Amygdala (tissue), 56 donors: ENCODE results near the gene HMCN2.

ENCODE experiments used
- DNase-seq, 56 donors: peaks; one replicate each; lab custom pipeline; 2025; lab: John Stamatoyannopoulos, UW

Gene HMCN2

DNA sequence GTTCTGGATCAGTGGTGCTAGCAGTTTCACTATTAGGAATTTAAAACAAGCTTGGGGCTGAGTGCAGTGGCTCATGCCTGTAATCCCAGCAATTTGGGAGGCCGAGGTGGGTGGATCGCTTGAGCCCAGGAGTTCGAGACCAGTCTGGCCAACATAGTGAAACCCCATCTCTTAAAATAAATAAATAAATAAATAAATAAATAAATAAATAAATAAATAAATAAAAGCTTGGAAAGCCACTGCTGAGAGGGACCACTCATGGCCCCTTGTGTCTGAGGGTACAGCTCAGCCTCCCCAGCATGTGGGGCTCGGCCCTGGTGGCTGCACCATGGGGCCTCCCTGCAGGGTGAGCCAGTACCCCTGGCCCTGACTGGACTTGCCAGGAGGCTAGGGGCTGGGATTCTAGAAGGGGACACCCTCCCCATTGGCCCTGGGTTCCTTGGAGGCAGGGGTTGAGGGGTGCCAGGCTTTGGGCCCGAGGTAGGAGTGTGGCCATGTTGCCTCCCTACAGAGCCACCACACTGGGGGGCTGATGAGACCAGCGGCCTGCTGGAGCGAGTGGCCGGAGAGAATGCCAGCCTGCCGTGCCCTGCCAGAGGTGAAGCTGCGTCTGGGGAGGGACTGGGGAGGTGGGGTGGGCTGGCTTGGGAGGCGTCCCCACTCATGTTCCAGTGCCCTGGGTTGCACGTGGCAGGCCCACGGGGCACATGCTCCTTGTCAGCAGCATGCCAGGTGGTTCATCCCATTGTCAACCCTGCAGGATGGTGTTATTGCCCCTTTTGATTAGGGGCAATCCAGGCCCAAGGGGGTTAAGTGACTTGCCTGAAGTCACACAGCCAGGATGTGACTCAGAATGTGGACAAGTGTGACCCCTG lies 76.5 kb downstream of the HMCN2 start:
- no peak for DNase-seq

GRCh38 chr9:130342714-130343085 lies 77.1 kb downstream of the HMCN2 start:
- DNase-seq, result no peak

- peak in 11 of 56 donors; percentile 1 to 23 (median 8) for DNase-seq
Observed at GRCh38 chr9:130343445-130343918, 77.9 kb downstream of the HMCN2 start.

GRCh38 chr9:130344366-130344765 lies 78.8 kb downstream of the HMCN2 start:
- no peak for DNase-seq

- no peak for DNase-seq
Observed at GRCh38 chr9:130345009-130345896, 79.7 kb downstream of the HMCN2 start.

DNA sequence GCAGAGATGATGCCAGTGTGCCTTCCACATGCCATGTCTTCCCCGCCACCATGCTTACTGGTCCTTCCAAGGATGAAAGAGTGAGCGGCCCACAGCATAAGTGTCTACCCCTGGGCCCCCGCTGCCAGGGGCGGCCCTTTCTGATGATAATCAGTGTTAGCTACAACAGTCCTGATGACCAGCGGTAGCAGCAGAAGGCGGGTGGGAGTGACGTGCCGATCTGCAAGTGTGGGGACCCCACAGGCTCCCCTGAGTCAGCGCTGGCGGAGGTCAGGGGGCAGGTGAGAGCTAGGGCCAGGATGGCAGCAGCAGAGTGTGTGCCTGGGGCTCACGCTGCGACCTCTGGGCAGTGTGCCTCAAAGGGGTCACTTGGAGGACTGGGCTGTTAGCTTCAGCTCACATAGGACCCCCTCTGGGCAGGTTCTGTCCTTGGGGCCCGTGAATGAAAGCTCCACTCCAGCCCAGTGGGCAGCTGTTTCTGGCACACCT lies 80.4 kb downstream of the HMCN2 start:
- no peak for DNase-seq

- DNase-seq, result no peak
Observed at GRCh38 chr9:130346431-130346830, 80.9 kb downstream of the HMCN2 start.

- DNase-seq, result no peak
Observed at GRCh38 chr9:130347036-130347435, 81.5 kb downstream of the HMCN2 start.

DNA sequence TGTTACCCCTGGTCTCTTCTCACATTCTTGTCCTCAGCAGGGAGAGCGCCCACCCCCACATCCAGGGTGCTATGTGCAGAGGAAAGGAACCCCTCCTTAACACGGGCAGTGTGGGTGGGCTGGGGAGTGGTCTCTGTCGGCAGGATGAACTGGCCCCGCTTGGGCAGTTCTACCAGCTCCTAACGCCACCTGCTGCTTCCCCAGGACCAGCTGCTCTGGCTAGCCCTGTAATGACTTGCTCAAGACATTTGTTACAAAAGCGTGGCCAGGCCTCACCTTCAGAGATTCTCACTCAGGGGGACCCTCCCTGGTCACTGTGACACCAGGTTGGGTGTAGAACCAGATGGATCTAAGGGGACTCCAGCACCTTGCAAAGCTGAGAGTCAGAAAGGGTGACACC lies 82.4 kb downstream of the HMCN2 start:
- DNase-seq, result no peak

DNA sequence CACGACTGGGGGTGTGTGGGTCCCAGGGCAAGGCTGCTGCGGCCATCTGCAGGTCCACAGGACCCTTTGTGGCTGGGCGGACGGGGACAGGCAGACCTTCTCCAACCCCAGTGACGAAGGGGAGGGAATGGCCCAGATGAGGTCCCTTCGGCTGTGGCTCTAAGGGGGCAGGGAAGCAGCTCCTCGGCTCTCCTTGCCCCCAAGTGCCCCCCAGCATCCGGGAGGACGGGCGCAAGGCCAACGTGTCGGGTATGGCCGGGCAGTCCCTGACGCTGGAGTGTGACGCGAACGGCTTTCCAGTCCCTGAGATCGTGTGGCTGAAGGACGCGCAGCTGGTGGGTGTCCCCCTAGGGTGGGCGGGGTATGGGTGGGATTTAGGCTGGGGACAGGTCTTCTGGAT lies 82.8 kb downstream of the HMCN2 start:
- DNase-seq, result no peak

DNA sequence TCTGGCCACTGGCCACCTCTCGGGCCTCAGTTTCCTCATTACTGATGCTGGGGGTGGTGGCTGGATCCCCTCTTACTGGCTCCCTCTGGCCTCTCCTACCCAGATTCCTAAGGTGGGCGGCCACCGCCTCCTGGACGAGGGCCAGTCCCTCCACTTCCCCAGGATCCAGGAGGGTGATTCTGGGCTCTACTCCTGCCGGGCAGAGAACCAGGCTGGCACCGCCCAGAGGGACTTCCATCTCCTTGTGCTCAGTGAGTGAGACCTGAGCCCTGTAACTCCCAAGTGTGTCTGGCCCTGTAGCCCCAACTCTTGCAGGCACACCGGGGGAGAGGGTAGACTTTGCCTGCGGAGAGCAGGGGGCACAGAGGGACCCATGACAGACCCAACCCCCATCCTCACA lies 83.3 kb downstream of the HMCN2 start:
- no peak for DNase-seq

DNA sequence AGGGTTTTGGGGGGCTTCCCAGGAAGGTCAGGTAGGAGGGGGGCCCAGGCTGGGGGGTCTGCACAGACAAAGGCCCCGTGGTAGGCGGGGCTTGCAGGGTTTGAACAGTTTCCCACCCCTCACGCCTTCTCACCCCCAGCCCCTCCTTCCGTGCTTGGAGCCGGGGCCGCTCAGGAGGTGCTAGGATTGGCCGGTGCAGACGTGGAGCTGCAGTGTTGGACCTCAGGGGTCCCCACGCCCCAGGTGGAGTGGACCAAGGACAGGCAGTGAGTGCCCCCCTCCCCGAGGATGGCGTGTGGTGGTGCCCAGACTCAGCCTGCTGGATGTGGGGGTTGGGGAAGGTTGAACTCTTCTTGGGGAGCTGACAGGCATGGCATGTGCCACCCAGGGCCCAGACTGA lies 83.8 kb downstream of the HMCN2 start:
- DNase-seq, result no peak

- DNase-seq, result no peak
Observed at GRCh38 chr9:130351343-130351742, 85.8 kb downstream of the HMCN2 start.

GRCh38 chr9:130352081-130352480 lies 86.5 kb downstream of the HMCN2 start:
- DNase-seq, result no peak

- no peak for DNase-seq
Observed at GRCh38 chr9:130352586-130353285, 87.2 kb downstream of the HMCN2 start.

DNA sequence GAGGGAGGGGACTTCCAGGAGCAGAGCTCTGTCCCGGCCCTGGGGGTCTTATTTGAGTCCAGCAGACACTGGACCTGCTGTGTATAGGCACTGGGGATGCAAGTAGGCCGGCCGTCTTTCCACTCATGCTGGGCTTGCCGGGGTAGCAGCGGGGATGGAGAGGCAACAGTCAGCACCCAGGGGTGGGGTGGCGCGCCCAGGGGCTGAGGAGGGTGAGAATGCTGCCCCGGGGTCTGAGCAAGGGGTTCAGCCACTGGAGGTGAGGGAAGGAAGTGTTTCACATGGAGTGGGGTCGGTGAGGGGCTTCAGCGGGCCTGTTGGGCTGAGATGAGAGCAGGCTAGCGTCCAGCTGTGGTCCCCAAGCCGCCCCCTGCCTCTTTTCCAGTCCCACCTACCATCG lies 88.8 kb downstream of the HMCN2 start:
- no peak for DNase-seq

GRCh38 chr9:130354806-130355205 lies 89.2 kb downstream of the HMCN2 start:
- no peak for DNase-seq

- DNase-seq, result no peak
Observed at GRCh38 chr9:130356033-130356432, 90.5 kb downstream of the HMCN2 start.

GRCh38 chr9:130356877-130357584 lies 91.5 kb downstream of the HMCN2 start:
- no peak for DNase-seq

- no peak for DNase-seq
Observed at GRCh38 chr9:130358928-130359327, 93.4 kb downstream of the HMCN2 start.
